ENCODE measurements around the gene HPS1.

HPS1 gene

DNA sequence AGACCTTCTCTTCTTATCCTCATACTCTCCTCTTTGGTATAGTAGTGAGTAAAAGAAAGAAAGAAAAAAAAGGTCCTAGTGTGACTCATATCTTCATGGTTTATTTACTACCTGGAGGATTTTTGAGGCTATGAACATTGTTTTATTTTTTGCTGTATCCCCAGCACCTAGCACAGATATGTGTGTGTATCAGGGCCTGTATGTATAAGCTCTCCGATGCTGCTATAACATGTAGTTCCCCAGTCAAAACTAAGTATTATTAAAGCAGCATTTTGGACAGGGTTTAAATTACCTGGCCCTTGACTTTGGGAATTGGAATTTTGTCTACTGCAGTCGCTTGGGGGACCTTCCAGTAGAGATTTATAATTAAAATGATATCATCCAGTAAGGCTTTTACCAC, 78.1 kb downstream of the HPS1 start:
- TF ChIP-seq ZFX (IDR thresholded peaks at IDR 0.05): no peak
- TF ChIP-seq, protein P1, sequence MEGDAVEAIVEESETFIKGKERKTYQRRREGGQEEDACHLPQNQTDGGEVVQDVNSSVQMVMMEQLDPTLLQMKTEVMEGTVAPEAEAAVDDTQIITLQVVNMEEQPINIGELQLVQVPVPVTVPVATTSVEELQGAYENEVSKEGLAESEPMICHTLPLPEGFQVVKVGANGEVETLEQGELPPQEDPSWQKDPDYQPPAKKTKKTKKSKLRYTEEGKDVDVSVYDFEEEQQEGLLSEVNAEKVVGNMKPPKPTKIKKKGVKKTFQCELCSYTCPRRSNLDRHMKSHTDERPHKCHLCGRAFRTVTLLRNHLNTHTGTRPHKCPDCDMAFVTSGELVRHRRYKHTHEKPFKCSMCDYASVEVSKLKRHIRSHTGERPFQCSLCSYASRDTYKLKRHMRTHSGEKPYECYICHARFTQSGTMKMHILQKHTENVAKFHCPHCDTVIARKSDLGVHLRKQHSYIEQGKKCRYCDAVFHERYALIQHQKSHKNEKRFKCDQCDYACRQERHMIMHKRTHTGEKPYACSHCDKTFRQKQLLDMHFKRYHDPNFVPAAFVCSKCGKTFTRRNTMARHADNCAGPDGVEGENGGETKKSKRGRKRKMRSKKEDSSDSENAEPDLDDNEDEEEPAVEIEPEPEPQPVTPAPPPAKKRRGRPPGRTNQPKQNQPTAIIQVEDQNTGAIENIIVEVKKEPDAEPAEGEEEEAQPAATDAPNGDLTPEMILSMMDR (conservative IDR thresholded peaks at IDR 0.05): no peak

DNA sequence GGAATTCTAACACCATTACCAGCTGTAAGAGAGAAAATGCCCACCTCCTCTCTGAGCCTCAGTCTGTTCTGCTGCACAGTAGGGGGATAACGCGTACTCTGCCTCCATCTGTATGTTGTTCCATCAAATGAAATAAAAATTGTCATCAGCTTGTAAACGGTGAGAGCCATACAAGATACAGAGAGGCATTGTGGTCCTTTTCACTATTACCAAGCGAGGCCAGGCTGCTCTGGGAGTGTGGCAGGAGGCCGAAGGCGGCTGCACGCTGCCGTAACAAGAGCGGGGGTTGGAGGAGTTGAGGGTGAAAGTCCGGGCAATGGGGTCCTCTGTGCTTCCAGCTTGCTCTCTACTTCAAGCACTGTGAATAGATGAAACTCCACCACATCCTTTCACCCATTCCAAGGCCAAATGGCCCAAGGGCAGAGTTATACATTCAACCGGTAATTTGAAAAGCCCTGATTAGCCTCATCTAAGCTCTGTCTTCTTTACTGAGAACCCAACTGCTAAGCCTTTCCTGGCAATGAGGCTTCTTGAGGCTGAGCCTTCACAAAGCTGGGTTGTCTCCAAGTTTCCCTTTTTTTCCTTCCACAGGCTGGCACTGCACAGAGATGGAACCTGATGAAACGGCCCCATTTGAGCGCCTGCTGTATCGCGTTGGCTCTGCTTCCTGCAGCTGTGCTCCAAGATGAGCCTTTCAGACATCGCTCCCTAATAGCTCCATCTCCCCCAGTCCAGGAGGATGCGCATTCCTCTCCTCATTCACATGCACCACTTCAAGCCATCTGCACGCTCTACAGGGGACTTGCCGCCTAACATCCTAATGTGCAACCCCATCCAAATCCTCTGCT, 78.9 kb downstream of the HPS1 start:
- no peak overlapping the region for H3K27ac ChIP-seq
- no peak for TF ChIP-seq ZFX (IDR thresholded peaks at IDR 0.05)
- TF ChIP-seq, protein P1 (conservative IDR thresholded peaks at IDR 0.05): no peak

More for the DNA sequence above, 78.1 kb downstream of the HPS1 start:
- H3K27ac ChIP-seq: no peak overlapping the region

All from C4-2B (cell line).